Transverse colon (tissue), 4 donors: Measurements from ENCODE around the gene SMIM45.

Source experiments
- DNase-seq: peaks from one replicate; pipeline ENCODE4 v3.0.0-alpha.2; 2019
- H3K27ac ChIP-seq, 4 donors: fragments of 200-600 bp; sonication (generic); 2 replicates each; pipeline ENCODE4 v1.5.1; 2016 to 2018; ENCODE audit warnings: inconsistent platforms in 4 of 4
- H3K27me3 ChIP-seq: fragments of 200-600 bp; sonication (generic); 2 replicates; pipeline ENCODE4 v1.5.1; 2017; ENCODE audit warnings: inconsistent platforms
- H3K36me3 ChIP-seq, 4 donors: fragments of 200-600 bp; sonication (generic); 2 replicates each; pipeline ENCODE4 v1.5.1; 2017 to 2019; ENCODE audit warnings: inconsistent platforms in 4 of 4
- H3K4me1 ChIP-seq, 4 donors: fragments of 200-600 bp; sonication (generic); 2 replicates each; pipeline ENCODE4 v1.5.1; 2017 to 2020; ENCODE audit warnings: inconsistent platforms in 4 of 4
- H3K4me3 ChIP-seq, 4 donors: fragments of 200-600 bp; sonication (generic); 1 replicate in 1 of 4; 2 replicates in 3 of 4; pipeline versions ENCODE4 v1.5.1 to v1.6.1; 2017 to 2019; ENCODE audit warnings: inconsistent platforms in 4 of 4
- H3K9me3 ChIP-seq, 2 donors: fragments of 200-600 bp; sonication (generic); 2 replicates each; pipeline ENCODE4 v1.5.1; 2017 to 2019; ENCODE audit warnings: inconsistent platforms in 2 of 2
- CTCF ChIP-seq, 5 experiments: fragments of 200-600 bp in 3 of 5; fragments of 450-650 bp in 2 of 5; sonication (generic) in 3 of 5; IDR thresholded peaks; 1 replicate in 2 of 5; 2 replicates in 3 of 5; pipeline ENCODE4 v1.5.1; 2016 to 2017; ENCODE audit warnings: antibody characterized with exemption in 5 of 5, inconsistent platforms in 3 of 5, mild to moderate bottlenecking in 2 of 5, moderate library complexity in 1 of 5
- EP300 ChIP-seq: sonication (generic); formaldehyde crosslinking; IDR thresholded peaks from one replicate; pipeline ENCODE4 v1.6.1; 2017; ENCODE audit warnings: antibody characterized with exemption, low read depth
- POLR2A ChIP-seq: fragments of 450-650 bp; IDR thresholded peaks from one replicate; pipeline ENCODE4 v1.6.1; 2016; ENCODE audit warnings: antibody characterized with exemption, mild to moderate bottlenecking, moderate library complexity
- POLR2AphosphoS5 ChIP-seq, 3 donors: sonication (generic); formaldehyde crosslinking; IDR thresholded peaks; one replicate each; pipeline ENCODE4 v1.6.1; 2016; ENCODE audit warnings: antibody characterized with exemption in 3 of 3
- WGBS, 2 donors: methylation state at CpG; one replicate each; pipeline ENCODE4 v1.1.5; 2018; ENCODE audit warnings: low coverage in 1 of 2; 5-methylcytosine and 5-hydroxymethylcytosine counted together
- in situ Hi-C, 4 donors: fragments of 200-750 bp; cut with MboI; loops; one replicate each; pipeline versions ENCODE4 v1.15.0 to v1.15.1; 2017; ENCODE audit warnings: low sequenced_read_pairs in 3 of 4, low pct_ligation_motif_present in 1 of 4, low pct_unique_long_range_greater_than_20kb in 1 of 4
- intact Hi-C: fragments of 100-400 bp; cut with DNase I; formaldehyde crosslinking; loops from one replicate; pipeline ENCODE4 v1.15.1; 2023; ENCODE audit warnings: low total_unique reads

SMIM45 gene

GRCh38 chr22:41915035-41915785, 36.7 kb upstream of the SMIM45 start, which contains the start of gene SHISA8:
SHISA8 (minus strand) TSS chr22:41915074; CDS start chr22:41914667, 407 bp downstream.
- in situ Hi-C loops: no loop called here
- intact Hi-C loops: loop anchor here (5.0 kb wide), 1 partner anchor 33 kb away; no protein-coding TSS in a partner anchor
- peak; percentile 64 for DNase-seq
- H3K27me3 ChIP-seq: peaks cover 96% of the 10 kb centered on the region
- no peaks in the 10 kb centered on the region for H3K9me3 ChIP-seq
- H3K27ac ChIP-seq: no peak within 1 kb of the TSS
- TF ChIP-seq EP300: no peak
- TF ChIP-seq POLR2AphosphoS5 (IDR thresholded peaks at IDR 0.05): no peak
- no peak for TF ChIP-seq POLR2A
- 13% methylated on average over 44 of the region's 63 CpGs; no CpG with 5 or more reads in 1 of the 2 donors for WGBS, 2 donors
- peak within 1 kb of the TSS in 3 of 4 donors; percentile 29 to 57 (median 41) for H3K4me3 ChIP-seq
- peaks cover 20 to 52% (median 47%) of the 10 kb centered on the region in 4 donors for H3K4me1 ChIP-seq
- H3K36me3 ChIP-seq: no peaks in the 10 kb centered on the region

GRCh38 chr22:41915786-41916493, 36.0 kb upstream of the SMIM45 start:
- no peak for DNase-seq
- in situ Hi-C loops (no loop called here), intact Hi-C loops (loop anchor here (5.0 kb wide), 1 partner anchor 34 kb away; no protein-coding TSS in a partner anchor)
- no peak for TF ChIP-seq POLR2AphosphoS5 (IDR thresholded peaks at IDR 0.05)
- no peak for TF ChIP-seq EP300
- 50 to 84% methylated on average over 2 to 11 of the region's 11 CpGs for WGBS, 2 donors
- H3K36me3 ChIP-seq: no peaks in the 10 kb centered on the region
- H3K27me3 ChIP-seq: peaks cover 96% of the 10 kb centered on the region
- no peak overlapping the region for H3K27ac ChIP-seq
- H3K4me1 ChIP-seq: peaks cover 14 to 47% (median 40%) of the 10 kb centered on the region in 4 donors
- H3K4me3 ChIP-seq: no peak overlapping the region
- H3K9me3 ChIP-seq: no peaks in the 10 kb centered on the region

GRCh38 chr22:41916745-41917358, 35.1 kb upstream of the SMIM45 start:
- Histone ChIP-seq H3K4me1 (peaks cover 9 to 43% (median 36%) of the 10 kb centered on the region in 4 donors), H3K27ac (no peak overlapping the region), H3K4me3 (no peak overlapping the region), H3K9me3 (no peaks in the 10 kb centered on the region), H3K36me3 (no peaks in the 10 kb centered on the region), H3K27me3 (peaks cover 88% of the 10 kb centered on the region)
- intact Hi-C loops: loop anchor here (5.0 kb wide), 1 partner anchor 35 kb away; no protein-coding TSS in a partner anchor
- DNase-seq: no peak
- WGBS, 2 donors: 38 to 59% methylated on average over 5 to 10 of the region's 10 CpGs
- no peak for TF ChIP-seq POLR2A
- no peak for TF ChIP-seq EP300
- in situ Hi-C loops: no loop called here

GRCh38 chr22:41917375-41917902, 34.5 kb upstream of the SMIM45 start:
- Histone ChIP-seq H3K9me3 (no peaks in the 10 kb centered on the region), H3K27me3 (peaks cover 83% of the 10 kb centered on the region), H3K27ac (no peak overlapping the region), H3K36me3 (no peaks in the 10 kb centered on the region), H3K4me1 (peaks cover 9 to 43% (median 36%) of the 10 kb centered on the region in 4 donors), H3K4me3 (no peak overlapping the region)
- intact Hi-C loops (loop anchor here (5.0 kb wide), 1 partner anchor 35 kb away; no protein-coding TSS in a partner anchor), in situ Hi-C loops (no loop called here)
- TF ChIP-seq CTCF (IDR thresholded peaks at IDR 0.05): no peak
- no peak for TF ChIP-seq POLR2AphosphoS5 (IDR thresholded peaks at IDR 0.05)
- TF ChIP-seq EP300: no peak
- no peak for TF ChIP-seq POLR2A
- WGBS, 2 donors: 60% methylated on average over 11 of the region's 11 CpGs; no CpG with 5 or more reads in 1 of the 2 donors
- DNase-seq: no peak
